Mucosa of gallbladder (tissue), 1 donor: Measurements from ENCODE around the gene SULT2A1. TPM values are rescaled to one million over a fixed set of nuclear protein-coding genes. Genes with fewer than 3 reads are reported as not detected.
"Not testable (repeated sequence)": the region's sequence is repeated elsewhere in the genome, so short reads cannot be mapped to it uniquely, and the experiment has no call there.

Source experiments
- DNase-seq: peaks from one replicate; pipeline ENCODE4 v3.0.0-alpha.2; 2020; ENCODE audit warnings: low spot score
- total RNA-seq: library from RNA; stranded (reverse); gene quantifications from one replicate; pipeline ENCODE4 v1.2.1, GENCODE V29; 2021
- donor health status: DM: no; HTN: no; CAD: no.

Gene SULT2A1, protein sequence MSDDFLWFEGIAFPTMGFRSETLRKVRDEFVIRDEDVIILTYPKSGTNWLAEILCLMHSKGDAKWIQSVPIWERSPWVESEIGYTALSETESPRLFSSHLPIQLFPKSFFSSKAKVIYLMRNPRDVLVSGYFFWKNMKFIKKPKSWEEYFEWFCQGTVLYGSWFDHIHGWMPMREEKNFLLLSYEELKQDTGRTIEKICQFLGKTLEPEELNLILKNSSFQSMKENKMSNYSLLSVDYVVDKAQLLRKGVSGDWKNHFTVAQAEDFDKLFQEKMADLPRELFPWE
- 0.46 TPM for total RNA-seq

DNA sequence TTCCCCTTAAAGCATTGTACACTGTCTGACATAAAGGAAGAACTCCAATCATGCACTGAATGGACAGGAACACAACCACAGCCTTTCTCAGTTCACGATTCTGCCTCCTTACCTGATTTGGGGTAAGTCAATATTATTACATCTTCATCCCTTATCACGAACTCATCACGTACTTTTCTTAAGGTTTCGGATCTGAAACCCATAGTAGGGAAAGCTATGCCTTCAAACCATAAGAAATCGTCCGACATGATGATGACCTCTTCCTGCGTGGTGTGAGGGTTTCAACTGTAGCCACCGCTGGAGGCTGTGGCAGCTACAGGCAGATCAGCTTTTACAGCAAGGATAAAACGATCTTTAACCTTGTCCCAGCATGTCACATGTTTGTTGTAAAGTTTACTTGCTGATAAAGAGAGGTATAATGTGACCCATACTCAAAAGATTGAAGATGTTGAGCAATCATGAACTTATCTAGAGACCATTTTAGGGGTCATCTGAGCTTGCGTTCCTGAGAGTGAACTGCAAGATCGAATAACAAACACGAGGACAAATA lies at the start of gene SULT2A1:
Gene SULT2A1, minus strand, starts transcription at position 306 of the 550 bp plus-strand sequence. Its CDS starts 58 bp downstream, at position 248.
- no peak for DNase-seq

DNA sequence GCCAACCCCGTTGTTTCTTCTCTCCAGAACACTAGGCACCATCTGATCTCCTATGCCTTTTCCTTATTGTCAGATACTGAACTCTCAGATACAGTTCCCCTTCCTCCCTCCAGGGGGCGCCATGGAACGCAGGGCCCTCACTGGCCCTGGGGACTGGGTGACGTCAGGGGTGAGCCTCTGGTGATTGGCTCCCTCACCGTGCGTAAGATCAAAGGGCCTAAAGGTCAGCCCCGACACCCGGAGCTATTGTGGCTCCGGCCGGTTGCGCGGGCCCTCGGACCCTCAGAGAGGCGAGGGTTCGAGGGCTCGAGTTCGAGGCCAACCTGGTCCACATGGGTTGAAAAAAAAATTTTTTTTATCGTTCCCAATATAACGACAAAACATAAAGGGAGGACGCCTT lies 42.5 kb upstream of the SULT2A1 start:
- DNase-seq = not testable (repeated sequence)

- DNase-seq = not testable (repeated sequence)
These were observed 34.0 kb upstream of the SULT2A1 start for GRCh38 chr19:47920107-47920506.

DNA sequence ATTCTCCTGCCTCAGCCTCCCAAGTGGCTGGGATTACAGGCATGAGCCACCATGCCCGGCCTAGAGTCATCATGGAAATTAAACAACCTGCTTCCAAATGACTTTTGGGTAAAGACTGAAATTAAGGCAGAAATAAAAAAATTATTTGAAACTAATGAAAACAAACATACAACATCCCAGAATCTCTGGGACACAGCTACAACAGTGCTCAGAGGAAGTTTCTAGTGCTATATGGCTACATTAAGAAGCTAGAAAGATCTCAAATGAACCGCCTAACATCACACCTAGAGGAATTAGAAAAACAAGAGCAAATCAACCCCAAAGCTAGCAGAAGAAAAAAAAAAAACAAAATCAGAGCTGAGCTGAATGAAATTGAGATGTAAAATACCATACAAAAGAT lies 24.1 kb upstream of the SULT2A1 start:
- DNase-seq = peak; percentile 7

GRCh38 chr19:47909350-47909749 lies 23.2 kb upstream of the SULT2A1 start:
- DNase-seq = peak; percentile 89

DNA sequence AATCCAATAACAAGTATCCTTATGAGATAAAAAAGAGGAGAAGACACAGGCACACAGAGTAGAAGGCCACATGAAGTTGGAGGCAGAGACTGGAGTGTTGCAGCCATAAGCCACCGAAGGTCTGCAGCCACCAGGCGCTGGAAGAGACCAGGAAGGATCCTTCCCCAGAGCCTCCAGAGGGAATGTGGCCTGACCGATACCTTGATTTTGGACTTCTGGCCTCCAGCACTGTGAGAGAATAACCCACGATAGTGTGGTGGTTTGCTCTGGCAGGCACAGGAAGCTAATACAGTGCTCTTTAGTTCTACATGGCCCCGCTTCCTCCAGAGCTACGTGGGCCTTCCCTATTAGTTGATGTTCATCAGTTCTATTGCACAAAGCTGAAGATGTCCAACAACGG lies 15.3 kb upstream of the SULT2A1 start:
- no peak for DNase-seq

- no peak for DNase-seq
These were observed 13.2 kb upstream of the SULT2A1 start for GRCh38 chr19:47899335-47899734.

DNA sequence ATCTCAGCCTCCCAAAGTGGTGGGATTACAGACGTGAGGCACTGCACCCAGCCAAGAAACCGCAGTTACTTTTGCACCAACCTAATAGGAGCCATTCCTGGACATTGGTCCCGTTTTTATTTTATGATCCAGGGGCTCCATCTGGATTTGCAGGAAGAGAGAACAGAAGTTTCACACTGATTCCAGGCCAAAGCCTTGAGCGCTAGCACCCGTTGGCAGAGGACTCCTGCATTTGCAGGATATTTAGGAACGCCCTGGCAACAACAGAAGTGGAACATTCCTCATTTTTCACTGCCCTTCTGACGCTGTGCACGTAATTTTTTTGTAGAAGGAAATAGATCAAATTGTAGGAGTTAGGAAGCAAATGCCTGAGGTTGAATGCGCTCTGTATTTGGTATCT lies 11.7 kb upstream of the SULT2A1 start:
- DNase-seq = no peak

GRCh38 chr19:47896773-47897172 lies 10.7 kb upstream of the SULT2A1 start:
- no peak for DNase-seq

DNA sequence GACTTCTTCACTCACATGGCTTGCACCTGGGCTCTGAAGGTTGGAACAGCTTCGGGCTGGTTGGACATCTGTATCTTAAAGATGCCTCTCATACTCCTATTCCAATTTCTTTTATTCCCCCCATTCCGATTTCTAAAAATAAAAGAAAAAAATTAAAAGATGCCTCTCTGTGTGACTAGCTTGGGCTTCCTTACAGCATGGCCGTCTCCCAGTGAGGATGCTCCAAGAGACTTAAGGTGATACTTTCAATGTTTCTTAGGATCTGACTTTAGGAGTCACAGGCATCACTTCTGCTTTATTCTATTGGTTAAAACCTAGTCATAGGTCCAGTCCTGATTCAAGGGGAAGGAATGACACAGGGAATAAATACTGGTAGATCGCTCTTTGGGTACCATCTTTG lies 9.9 kb upstream of the SULT2A1 start:
- DNase-seq = no peak

DNA sequence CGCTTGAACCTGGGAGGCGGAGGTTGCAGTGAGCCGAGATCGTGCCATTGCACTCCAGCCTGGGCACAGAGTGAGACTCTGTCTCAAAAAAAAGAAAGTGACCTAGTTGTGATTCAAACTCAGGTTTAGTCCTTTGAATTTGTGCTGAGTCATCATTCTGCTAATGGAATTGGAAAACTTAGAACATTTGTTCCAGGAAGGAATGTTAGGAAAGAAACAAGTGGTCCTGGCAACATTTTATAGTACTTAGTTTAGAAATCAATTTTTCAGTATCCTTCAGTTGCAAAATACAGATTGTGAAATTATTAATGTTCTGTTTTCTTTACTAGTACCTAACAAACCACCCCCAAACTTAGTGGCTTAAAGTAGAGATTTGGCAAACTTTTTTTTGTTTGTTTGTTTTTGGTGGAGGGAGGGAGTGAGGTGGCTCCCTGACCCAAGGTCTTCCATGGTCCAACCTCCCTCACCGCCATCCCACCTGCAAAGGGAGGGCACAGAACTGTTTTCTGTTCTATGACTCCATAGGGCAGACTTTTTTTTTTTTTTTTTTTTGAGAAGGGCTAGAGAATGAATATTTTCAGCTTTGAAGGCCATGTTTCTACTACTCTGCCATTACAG lies 9.2 kb upstream of the SULT2A1 start:
- DNase-seq = no peak

DNA sequence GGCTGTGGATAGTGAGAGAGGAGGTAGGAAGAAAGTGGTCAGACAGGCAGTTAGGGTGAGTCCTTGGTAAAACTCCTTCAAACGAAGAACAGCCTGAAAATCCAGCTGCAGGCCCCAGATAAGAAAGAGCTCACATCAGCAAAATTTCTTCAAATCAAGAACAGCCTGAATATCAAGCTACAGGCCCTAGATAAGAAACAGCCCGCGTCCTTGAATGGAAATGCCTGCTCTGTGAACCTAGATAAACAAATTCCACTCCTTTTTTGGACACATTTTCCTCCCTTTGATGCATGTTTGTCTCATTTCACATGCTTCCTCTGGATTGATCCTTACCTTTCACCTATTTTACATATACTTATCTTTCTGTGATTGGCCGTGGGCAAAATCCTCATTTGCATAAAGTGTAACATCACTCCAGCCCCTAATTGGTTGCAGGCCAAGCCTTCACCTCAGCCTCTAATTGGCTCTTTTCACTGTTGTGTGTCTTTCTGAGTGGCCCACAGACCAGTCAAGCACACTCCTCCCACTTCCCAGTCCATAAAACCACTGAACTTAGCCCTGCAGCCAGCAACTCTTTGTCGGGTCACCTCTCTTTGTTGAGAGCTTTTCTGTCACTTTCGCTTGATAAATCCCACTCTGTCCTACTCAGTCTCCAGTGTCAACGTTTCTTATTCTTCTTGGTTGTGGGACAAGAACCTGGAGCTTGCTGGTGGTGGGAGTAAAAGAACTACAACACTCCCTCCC lies 6.0 kb upstream of the SULT2A1 start:
- DNase-seq = peak; percentile 16

DNA sequence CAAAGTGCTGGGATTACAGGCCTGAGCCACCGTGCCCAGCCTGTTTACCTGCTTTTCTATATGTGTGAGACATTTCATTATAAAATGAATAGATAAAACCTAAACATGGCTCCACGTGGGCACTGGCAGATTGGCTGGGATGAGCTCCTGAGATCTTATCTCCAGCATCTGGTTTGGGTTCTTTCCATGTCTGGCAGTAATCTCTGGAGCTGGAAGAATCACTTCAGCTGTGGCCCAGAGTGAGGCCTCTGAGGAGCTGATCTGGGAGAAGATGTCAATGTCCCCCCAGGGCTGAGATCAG lies 5.5 kb upstream of the SULT2A1 start:
- no peak for DNase-seq

DNA sequence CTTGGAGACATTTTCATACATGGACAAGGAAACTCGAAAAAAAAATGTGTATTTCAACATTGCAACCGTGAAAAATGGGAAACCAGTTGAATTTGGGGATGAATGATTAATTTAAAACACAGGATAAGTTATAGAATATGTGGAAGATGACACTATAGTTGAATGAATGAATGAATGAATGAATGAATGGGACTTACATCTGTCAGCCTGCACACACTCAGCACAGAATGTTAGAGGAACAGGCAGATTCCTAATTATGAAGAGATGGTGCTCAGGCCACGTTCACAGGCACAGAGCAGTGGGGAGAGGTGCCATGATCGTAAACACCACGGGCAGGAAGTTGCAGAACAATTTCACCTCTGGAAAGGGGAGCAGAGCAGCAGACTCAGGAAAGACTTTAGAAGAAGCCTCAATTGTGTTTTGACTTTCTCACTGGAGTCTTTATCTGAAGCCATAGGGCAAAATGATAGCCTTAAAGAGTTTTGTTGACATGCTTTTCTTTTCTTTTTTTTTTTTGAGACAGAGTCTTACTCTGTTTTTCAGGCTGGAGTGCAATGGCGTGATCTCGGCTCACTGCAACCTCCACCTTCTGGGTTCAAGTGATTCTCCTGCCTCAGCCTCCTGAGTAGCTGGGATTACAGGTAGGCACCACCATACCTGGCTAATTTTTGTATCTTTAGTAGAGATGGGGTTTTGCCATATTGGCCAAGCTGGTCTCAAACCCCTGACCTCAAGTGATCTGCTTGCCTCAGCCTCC lies 4.9 kb upstream of the SULT2A1 start:
- DNase-seq = no peak

GRCh38 chr19:47885067-47885463 lies 1.1 kb downstream of the SULT2A1 start:
- no peak for DNase-seq

DNA sequence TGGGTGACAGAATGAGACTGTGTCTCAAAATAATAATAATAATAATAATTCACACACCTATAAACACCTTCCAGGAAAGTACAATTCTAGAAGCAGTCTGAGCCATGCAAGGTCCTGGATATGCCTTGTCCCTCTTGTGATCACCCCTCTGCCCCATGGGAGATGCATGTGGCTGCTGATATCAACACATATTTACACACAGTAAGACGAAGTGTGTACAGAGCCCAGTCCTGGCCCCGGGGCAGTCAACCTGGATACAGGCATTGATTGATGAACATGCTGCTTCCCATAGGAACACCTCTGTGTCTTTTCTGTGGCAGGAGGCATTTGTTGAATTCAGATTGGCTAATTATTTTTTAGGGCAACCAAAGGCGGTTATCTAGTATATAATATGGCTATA lies 3.2 kb downstream of the SULT2A1 start:
- no peak for DNase-seq

DNA sequence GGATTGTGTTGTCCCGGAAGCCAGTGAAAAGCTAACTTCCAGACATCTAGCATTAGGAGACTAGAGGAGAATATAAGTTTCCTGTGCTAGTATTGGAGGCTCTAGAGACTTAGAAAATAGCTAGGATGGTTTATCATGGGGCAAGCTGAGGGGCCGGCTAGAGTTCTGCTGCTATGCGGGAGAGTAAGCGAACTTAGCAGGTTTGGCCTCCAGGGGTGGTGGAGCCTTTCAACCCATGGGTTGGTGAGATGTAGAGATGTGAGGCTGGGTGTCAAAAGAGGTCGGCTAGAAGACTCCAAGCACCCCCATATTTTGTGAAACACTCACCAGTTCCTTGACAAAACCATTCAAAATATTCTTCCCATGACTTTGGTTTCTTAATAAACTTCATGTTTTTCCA lies 4.4 kb downstream of the SULT2A1 start:
- no peak for DNase-seq

DNA sequence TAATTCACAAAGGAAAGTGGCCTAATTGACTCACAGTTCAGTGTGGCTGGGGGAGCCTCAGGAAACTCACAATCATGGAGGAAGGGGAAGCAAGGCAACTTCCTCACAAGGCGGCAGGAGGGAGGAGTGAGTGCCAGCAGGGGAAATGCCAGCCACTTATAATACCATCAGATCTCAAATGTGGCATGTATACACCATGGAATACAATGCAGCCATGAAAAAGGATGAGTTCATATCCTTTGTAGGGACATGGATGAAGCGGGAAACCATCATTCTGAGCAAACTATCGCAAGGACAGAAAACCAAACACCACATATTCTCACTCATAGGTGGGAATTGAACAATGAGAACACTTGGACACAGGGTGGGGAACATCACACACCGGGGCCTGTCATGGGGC lies 6.7 kb downstream of the SULT2A1 start:
- DNase-seq = not testable (repeated sequence)

DNA sequence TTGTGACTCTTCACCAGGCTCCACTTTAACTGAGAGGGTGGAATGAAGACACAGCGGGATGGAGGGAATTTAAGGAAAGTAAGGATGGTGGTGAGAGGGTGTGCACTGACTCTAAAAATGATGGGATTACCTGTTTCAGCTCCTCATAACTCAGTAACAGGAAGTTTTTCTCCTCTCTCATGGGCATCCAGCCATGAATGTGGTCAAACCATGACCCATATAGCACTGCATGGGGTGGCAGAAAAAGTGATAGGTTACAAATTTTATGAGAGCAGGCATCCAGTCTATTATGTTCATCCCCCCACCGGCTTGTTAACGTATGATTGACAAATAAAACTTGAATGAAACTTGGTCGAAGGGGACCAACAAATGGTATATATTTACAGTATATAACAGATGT lies 7.2 kb downstream of the SULT2A1 start:
- no peak for DNase-seq

DNA sequence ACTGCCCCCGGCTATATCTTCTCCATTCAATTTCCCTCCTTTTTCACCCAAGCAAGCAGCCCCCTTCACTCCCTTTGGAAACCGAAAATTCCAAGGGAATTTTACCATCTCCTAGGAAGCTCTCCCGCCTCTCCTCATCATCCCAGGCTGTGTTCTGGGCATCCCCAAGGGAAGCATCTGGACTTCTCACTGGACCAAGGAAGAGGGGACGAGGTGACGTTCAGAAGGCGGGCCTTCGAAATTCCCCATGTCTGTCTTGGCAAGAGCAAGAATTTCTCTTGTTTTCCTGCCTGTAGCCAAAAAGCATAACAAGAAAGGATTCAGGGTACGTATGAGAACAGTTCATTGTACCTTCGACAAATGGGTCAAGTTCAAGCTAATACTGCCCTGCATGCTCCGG lies 20.9 kb downstream of the SULT2A1 start:
- DNase-seq = no peak

DNA sequence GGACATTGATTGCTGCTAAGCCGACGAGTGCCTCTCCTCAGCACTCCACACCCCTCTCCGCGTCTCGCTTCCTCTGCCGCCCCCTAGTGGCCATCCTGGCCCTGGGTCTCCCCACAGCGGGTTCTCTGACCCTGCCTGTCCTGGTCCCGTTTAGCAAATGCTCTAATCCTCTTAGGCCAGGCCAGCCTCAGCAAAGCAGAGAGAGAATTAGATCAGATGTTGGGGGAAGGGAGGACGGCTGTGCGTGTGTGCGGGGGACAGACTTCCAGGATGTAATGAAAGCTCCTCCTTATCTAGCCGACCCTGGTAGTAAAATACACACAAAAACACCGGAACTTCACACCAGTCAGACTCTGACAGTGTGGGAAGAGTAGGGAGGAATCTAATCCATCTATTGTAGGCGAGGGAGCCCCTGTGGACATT lies 22.6 kb downstream of the SULT2A1 start:
- DNase-seq = peak; percentile 78

DNA sequence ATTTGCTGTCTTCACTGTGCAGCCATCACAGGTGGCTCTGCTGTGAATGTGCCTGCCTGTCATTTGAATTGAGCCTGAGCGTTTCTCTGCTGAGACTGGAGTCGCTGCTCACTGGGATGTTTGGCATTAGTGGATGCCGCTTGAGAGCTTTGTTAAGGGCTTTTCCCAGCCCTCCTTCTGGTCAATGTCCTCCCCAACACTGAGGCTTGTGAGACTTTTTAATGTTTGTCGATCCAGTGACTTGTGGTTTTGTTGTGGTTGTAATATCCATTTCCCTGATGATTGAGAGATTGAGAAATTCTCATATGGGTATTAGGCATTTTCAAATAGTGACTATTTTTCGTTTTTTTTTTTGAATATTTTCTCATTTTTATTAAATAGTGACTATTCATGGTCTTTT lies 24.5 kb downstream of the SULT2A1 start:
- DNase-seq = no peak
